HG03175 (cell line): ENCODE data around the gene ADGRV1.
"Not testable (repeated sequence)": the region's sequence is repeated elsewhere in the genome, so short reads cannot be mapped to it uniquely, and the experiment has no call there.

Source experiments
- ATAC-seq: cut with Tn5 transposase; IDR thresholded peaks from one replicate; pipeline ENCODE4 v1.9.1; 2021; ENCODE audit warnings: mild to moderate bottlenecking, moderate library complexity; ENCODE audit not compliant: unreplicated experiment

Gene ADGRV1

GRCh38 chr5:91020065-91020800, 461.6 kb downstream of the ADGRV1 start:
- no peak for ATAC-seq

DNA sequence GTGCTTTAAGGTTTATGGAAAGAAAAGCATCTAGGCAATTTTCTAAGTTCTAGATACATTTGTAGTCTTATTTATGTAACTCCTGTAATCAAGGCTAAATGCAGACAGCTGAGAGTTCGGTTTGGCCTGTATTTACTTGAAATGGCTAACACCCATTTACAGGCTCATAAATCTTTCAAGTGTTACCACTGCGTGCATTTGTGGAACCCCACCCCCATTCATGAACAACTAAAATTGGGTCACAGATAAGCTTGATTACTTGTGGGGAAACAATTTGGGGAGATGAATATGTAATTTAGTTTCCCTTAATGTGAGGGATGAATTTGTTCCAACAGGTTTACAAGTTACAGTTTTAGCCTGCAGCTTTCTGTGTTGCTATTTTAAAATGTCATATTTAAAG, 463.9 kb downstream of the ADGRV1 start:
- no peak for ATAC-seq

DNA sequence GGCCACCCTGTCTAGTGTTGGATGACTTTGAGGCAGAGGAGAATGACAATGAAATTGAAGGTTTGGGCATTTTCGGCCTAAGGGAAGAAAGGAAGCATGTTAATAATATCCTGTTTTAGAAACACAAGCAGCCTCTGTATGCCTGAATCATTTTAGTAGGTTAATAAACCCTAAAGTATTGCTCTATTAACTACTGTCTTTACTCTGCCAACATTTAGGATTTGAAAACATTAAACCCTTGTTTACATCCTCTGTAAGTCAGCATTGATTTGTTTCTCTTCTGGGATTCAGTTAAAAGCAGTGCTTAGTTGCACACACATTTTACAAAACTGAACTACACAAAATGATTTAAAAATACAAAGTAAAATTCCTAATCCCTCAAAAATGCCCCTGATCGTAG, 465.6 kb downstream of the ADGRV1 start:
- no peak for ATAC-seq

DNA sequence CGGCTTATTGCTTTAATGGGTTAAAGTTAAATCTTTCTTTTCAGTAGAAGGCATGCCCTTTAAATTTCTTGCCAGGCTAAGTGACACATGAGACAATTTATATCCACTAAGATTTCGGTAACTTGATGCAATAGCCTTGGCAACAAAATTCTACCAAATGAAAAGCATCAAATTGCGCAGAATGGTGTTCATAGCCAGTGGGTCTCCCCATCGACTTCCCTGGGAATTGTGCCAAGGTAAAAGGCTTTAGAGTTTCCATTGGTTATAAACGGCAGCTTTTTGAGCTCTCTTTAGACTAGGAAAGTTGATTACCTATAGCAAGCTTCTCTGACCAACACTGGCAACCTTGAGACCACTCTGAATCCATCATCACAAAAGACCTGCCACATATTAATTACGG, 466.1 kb downstream of the ADGRV1 start:
- no peak for ATAC-seq

DNA sequence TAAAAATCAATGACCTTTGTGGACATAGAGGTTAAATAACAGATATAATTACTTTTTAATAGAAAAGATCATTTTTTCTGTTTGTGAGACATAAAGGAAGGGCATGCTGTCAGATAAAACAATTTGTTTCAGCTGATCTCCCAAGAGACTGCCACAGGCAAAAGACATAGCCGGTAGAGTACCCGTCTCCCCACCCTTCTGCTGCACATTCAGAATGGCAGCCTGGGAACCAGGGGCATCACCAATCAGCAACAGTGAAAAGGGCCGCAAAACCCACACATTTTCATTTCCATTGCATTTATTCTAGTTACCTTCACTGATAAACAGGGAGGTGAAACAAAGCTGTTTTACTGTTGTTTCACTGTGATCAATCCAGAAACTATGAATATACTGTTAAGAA, 466.9 kb downstream of the ADGRV1 start:
- no peak for ATAC-seq

- no peak for ATAC-seq
These were observed 467.4 kb downstream of the ADGRV1 start for GRCh38 chr5:91025956-91026355.

GRCh38 chr5:91026466-91026865, 467.9 kb downstream of the ADGRV1 start:
- no peak for ATAC-seq

DNA sequence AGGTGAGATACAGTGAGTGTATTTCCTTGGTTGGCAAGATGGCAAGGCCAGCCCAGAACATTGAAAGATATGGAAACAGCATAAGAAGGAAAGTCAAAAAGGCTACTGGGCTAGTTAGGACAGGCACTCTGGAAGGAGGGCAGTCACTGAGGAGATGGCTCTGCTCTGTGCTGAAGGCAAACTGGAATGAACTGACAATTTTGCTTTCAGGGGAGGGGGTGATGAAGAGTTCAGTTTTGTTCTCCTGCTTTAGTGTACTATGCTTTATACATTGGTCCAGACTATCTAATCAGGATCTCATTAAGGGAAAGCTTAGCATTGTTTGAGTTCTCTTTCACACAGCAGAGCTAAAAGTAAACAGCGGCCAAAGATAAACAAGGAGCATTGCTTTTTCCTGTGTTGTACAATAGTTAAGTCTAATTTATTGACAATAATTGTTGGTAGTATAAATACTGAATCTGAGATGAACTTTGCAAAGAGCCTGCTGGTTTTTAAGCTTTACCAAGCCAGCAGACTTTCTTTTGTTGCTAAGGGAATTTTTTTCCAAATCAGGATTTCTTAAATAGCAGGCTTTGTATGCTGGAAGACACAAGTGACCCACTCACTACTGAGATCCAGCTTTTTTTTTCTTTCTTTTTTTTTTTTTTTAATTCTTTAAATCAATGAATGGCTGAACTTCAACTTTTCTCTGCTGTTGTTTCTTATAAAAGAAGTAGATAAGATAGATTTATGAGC, 469.0 kb downstream of the ADGRV1 start:
- ATAC-seq: no peak

- ATAC-seq: no peak
These were observed 469.9 kb downstream of the ADGRV1 start for GRCh38 chr5:91028499-91028956.

- no peak for ATAC-seq
These were observed 472.2 kb downstream of the ADGRV1 start for GRCh38 chr5:91030521-91031401.

DNA sequence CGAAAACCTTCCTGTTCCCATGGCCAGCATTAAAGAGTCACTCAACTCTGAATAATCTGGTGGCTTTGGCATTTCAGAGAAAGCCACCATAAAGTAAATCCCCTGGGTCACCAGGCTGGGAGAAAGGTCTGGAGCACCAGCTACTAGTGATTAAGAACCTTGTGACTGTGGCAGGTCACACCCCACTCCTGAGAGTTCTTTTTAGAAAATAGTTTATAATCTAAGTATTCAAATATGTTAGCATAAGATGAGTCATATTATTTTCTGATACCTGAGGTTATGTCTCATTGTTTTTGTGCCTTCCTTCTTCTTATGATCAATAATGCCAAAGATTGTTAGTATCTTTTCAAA, 472.8 kb downstream of the ADGRV1 start:
- no peak for ATAC-seq

- no peak for ATAC-seq
These were observed 473.5 kb downstream of the ADGRV1 start for GRCh38 chr5:91032125-91032524.

DNA sequence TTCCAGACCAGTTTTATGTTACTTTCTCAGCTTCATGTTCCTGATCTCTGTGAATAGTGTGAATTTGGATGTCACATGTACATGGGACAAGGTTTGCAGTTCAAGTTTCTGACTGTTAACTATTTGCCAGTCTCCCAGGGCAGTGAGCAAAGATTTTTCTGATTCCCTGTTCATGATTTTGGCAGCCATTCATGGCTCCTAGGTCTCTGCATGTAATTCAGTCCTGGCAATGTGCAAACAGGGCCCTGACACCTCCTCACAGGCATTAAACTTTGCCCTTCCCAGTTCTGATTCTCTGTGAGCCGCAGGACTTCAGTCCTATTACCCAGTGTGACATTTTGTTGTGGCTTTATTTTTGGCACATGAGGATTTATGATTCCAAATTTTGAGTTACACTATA, 474.8 kb downstream of the ADGRV1 start:
- ATAC-seq: no peak

DNA sequence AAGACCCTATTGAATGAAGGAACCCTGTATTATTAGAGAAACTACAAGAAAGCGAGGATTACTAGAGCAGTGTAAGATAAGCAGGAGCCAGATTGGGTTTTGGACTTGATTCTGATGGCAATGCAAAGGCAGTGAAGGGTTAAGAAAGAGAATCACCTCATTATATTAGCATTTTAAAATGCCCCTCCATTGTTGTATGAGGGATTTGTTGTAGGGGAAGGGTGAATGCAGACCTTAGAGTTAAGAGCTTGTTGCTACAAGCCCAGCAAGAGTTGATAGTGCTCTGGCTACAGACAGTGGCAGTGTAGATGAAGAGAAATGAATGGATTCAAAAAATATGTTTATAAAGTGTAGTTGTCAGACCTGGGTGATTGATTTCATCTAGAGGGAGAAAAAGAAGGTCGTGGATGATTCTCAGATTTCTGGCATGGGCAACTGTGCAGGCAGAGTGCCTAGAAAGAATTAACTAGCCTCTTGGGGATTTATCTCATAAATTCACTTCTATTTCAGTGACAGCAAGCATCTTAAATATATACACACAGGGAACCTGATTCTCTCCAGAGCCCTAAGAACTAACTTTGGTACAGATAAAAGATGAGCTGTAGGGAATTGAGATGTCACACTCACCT, 479.7 kb downstream of the ADGRV1 start:
- no peak for ATAC-seq

- ATAC-seq: not testable (repeated sequence)
These were observed 482.5 kb downstream of the ADGRV1 start for GRCh38 chr5:91041132-91041531.

DNA sequence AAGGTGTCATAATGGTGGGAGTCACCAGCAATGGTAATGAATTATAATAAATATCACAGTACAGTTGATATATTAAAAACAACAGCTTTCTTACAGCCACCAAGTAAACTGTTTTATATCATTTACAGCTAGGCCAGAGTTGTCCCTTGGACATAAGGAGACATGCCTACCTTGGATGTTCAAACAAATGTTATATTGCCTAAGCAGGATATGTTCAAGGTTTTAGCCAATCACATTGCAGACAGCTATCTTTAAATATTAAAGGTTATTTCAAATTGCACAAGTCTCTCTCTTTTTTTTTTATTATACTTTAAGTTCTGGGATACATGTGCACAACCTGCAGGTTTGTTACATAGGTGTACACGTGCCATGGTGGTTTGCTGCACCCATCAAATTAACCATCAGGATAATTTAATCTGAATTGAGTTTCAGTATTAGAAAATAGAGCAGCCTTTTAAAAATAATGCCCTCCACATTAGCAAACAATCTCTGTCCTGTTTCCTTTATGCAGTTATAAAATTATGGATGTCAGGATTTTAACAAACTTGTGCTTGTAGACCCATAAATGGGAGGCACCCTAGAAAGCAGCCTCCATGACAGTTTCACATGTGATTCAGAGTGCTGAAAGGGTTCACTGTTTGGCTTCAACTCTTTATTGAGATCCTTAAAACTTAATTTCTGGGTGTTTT, 483.8 kb downstream of the ADGRV1 start:
- no peak for ATAC-seq

- ATAC-seq: no peak
These were observed 484.3 kb downstream of the ADGRV1 start for GRCh38 chr5:91042936-91043255.

DNA sequence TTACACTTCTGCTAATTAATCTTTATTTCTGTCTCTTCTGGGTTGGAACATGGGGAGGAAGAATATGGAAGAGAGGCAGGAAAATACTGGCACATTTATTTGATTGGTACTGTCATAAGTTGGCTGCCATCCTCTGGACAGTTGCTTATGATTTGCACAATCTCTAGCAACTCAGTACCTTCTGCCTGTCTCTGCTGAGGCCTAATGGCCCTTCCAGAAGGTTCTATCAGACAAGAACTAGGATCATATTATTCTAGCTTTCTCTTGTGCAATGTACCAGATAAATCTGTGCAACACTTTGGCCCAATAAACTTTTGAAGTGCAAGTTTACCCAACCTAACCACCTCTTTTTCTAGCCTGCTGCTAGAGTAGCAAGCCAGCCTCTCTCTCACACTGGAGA, 489.5 kb downstream of the ADGRV1 start:
- no peak for ATAC-seq

DNA sequence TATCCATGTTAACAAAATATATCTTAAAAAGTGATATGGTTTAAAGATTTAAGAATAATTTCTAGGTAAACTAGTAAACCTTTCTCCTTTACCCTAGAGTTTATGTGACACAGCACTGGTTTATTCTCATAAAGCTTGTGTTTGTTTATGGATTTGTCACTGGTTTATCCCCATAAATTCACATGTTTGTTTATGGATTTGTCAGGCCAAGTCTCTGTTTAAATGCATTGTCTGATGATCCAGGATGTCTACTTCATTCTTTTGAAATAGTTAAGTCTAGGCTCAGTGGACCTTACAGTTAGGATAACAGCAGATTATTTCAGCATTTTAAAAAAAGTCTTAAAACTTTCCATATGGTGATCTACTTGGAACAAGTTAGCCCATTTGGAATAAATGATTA, 490.5 kb downstream of the ADGRV1 start:
- no peak for ATAC-seq

- no peak for ATAC-seq
These were observed 491.2 kb downstream of the ADGRV1 start for GRCh38 chr5:91049800-91050199.

- ATAC-seq: not testable (repeated sequence)
These were observed 493.8 kb downstream of the ADGRV1 start for GRCh38 chr5:91052411-91052810.
